GM12878 (cell line): ENCODE measurements around the gene NRM. TPM values are rescaled to one million over a fixed set of nuclear protein-coding genes. Genes with fewer than 3 reads are reported as not detected.

Experiments
- ATAC-seq: fragments of 200-7000 bp; cut with Tn5 transposase; 3 replicates; pipeline ENCODE4 v1.9.1; 2020; ENCODE audit warnings: mild to moderate bottlenecking, moderate library complexity
- BruUV-seq: library from RNA; stranded (reverse); fragments of 400-500 nt; replicated peaks from 2 replicates; lab custom pipeline; 2021; lab: Mats Ljungman, UMichigan
- CTCF ChIA-PET: fragments of 300-600 bp; sonication (Branson Sonifier 250); formaldehyde crosslinking; extraction: SDS; loops from one replicate; lab custom pipeline; 2021; ENCODE audit warnings: inconsistent platforms; lab: Yijun Ruan, JAX
- POLR2A ChIA-PET: fragments of 350-600 bp; formaldehyde crosslinking; extraction: SDS; loops from one replicate; lab custom pipeline; 2021; ENCODE audit warnings: inconsistent platforms; lab: Charles Lee
- RAD21 ChIA-PET: fragments of 300-600 bp; sonication (Branson Sonifier 250); formaldehyde crosslinking; loops from one replicate; lab custom pipeline; 2023; ENCODE audit warnings: antibody characterized with exemption; ENCODE audit not compliant: unreplicated experiment; lab: Charles Lee
- SMC1A ChIA-PET: fragments of 300-600 bp; sonication (Branson Sonifier 250); formaldehyde crosslinking; loops from one replicate; lab custom pipeline; 2023; ENCODE audit not compliant: unreplicated experiment, uncharacterized antibody; lab: Charles Lee
- DNase-seq: peaks from one replicate; pipeline ENCODE4 v3.0.0-alpha.2; 2011; ENCODE audit warnings: low read depth, low spot score
- FAIRE-seq: peaks from 3 replicates; lab custom pipeline; 2011; peaks lifted over from hg19 to GRCh38; lab: Jason Lieb, UNC
- H2AFZ ChIP-seq: 2 replicates; pipeline ENCODE4 v1.6.0; 2011; ENCODE audit warnings: low read depth, low read length, control low read depth; ENCODE audit not compliant: control insufficient read depth
- H3K27ac ChIP-seq: 2 replicates; pipeline ENCODE4 v1.5.1; 2011; ENCODE audit warnings: control low read depth; ENCODE audit not compliant: control insufficient read depth, insufficient read depth
- H3K27me3 ChIP-seq, 2 experiments: replicated peaks in 1 of 2; 2 replicates each; pipeline versions ENCODE4 v1.6.0 to v1.6.1; 2011; ENCODE audit warnings: low read length in 1 of 2; ENCODE audit not compliant: control insufficient read depth in 2 of 2, insufficient read depth in 2 of 2
- H3K36me3 ChIP-seq, 2 experiments: 2 replicates each; pipeline ENCODE4 v1.5.1; 2011; ENCODE audit warnings: low read length in 1 of 2; ENCODE audit not compliant: control insufficient read depth in 2 of 2, insufficient read depth in 2 of 2
- H3K4me1 ChIP-seq: 2 replicates; pipeline ENCODE4 v1.6.1; 2011; ENCODE audit warnings: mild to moderate bottlenecking, low read length, moderate library complexity, mixed read lengths; ENCODE audit not compliant: control insufficient read depth, insufficient read depth
- H3K4me2 ChIP-seq: 2 replicates; pipeline ENCODE4 v1.6.0; 2011; ENCODE audit warnings: control low read depth; ENCODE audit not compliant: control insufficient read depth, insufficient read depth
- H3K4me3 ChIP-seq: fragments of 200-600 bp; sonication (generic); 2 replicates; pipeline ENCODE4 v1.5.1; 2016
- H3K79me2 ChIP-seq: 2 replicates; pipeline ENCODE4 v1.6.0; 2011; ENCODE audit warnings: low read length; ENCODE audit not compliant: control insufficient read depth, insufficient read depth
- H3K9ac ChIP-seq: 2 replicates; pipeline ENCODE4 v1.8.0; 2011; ENCODE audit warnings: low read length, control low read depth, mixed read lengths; ENCODE audit not compliant: control insufficient read depth, insufficient read depth
- H3K9me3 ChIP-seq: replicated peaks from 3 replicates; pipeline ENCODE4 v1.5.1; 2011; ENCODE audit warnings: mild to moderate bottlenecking, low read length; ENCODE audit not compliant: control insufficient read depth, insufficient read depth
- H4K20me1 ChIP-seq: 2 replicates; pipeline ENCODE4 v1.6.0; 2011; ENCODE audit not compliant: control insufficient read depth, insufficient read depth
- BACH1 ChIP-seq: fragments of 450-650 bp; IDR thresholded peaks from 2 replicates; pipeline ENCODE4 v1.6.1; 2017; ENCODE audit warnings: mild to moderate bottlenecking, borderline replicate concordance
- BCL3 ChIP-seq: IDR thresholded peaks from 2 replicates; pipeline ENCODE4 v1.6.1; 2011; ENCODE audit warnings: borderline replicate concordance, low read depth, mild to moderate bottlenecking, moderate library complexity, low read length; ENCODE audit not compliant: insufficient read depth, poor library complexity, severe bottlenecking
- CBX5 ChIP-seq: sonication (generic); IDR thresholded peaks from 2 replicates; pipeline ENCODE4 v1.6.1; 2016; ENCODE audit warnings: low read depth, moderate library complexity, mild to moderate bottlenecking, inconsistent platforms
- CEBPB ChIP-seq, 2 experiments: fragments of 150-350 bp in 1 of 2; IDR thresholded peaks; 2 replicates each; pipeline ENCODE4 v1.6.1; 2012 to 2014; ENCODE audit warnings: low read depth in 2 of 2, low read length in 2 of 2, borderline replicate concordance in 1 of 2, inconsistent platforms in 1 of 2
- NR2C1 ChIP-seq: fragments of 450-650 bp; IDR thresholded peaks from 2 replicates; pipeline ENCODE4 v1.6.1; 2017; ENCODE audit warnings: antibody characterized with exemption, mild to moderate bottlenecking, moderate library complexity
- POLR2AphosphoS2 ChIP-seq: IDR thresholded peaks from 2 replicates; pipeline ENCODE4 v1.6.1; 2011; ENCODE audit warnings: low read depth, mild to moderate bottlenecking, low read length, improper control_type of control experiment, moderate library complexity
- POLR2AphosphoS5 ChIP-seq: IDR thresholded peaks from 2 replicates; pipeline ENCODE4 v1.6.1; 2011; ENCODE audit warnings: mild to moderate bottlenecking, low read length, inconsistent platforms
- SMAD5 ChIP-seq: IDR thresholded peaks from 2 replicates; pipeline ENCODE4 v1.6.1; 2016; ENCODE audit warnings: antibody characterized with exemption, low read depth
- WGBS: methylation state at CpG from one replicate; pipeline ENCODE4 v1.1.6; 2016; ENCODE audit warnings: low lambda C conversion rate; ENCODE audit not compliant: insufficient replicate concordance, insufficient coverage; ENCODE audit errors: missing lambda C conversion rate; 5-methylcytosine and 5-hydroxymethylcytosine counted together
- in situ Hi-C: fragments of 300-500 bp; cut with MboI; formaldehyde crosslinking; loops from 9 replicates; pipeline ENCODE4 v1.14.3; 2018; ENCODE audit warnings: mixed read lengths
- intact Hi-C: fragments of 100-400 bp; cut with micrococcal nuclease; formaldehyde crosslinking; loops from one replicate; pipeline ENCODE4 v1.14.2; 2022; ENCODE audit not compliant: unreplicated experiment
- polyA plus RNA-seq, 11 experiments: library from polyadenylated mRNA; depleted of rRNA in 4 of 11; unstranded in 6 of 11; stranded (reverse) in 5 of 11; fragments of >200 nt; fragmentation: Nextera tagmentation in 4 of 11; fragmentation: Illumina TruSeq in 1 of 11; extraction: Ambion mirVana in 4 of 11; extraction: Trizol in 1 of 11; gene quantifications; 1 replicate in 1 of 11; 2 replicates in 10 of 11; pipeline versions ENCODE4 v1.2.1 to v1.2.3, GENCODE V29; 2011 to 2016; ENCODE audit warnings: inconsistent platforms in 2 of 11, missing spikeins in 2 of 11, low read depth in 1 of 11
- total RNA-seq, 4 experiments: library from RNA; depleted of rRNA in 3 of 4; stranded (reverse); fragments of >200 nt in 3 of 4; fragmentation: Illumina TruSeq in 1 of 4; extraction: Trizol in 1 of 4; gene quantifications; 2 replicates each; pipeline versions ENCODE4 v1.2.1 to v1.2.3, GENCODE V29; 2013 to 2021

Gene NRM
- total and polyA plus RNA-seq, 10 of the 15 experiments (the other 5 are each of a cell fraction or from before 2014, with no cell fraction given), result 15.4 to 46.7 (median 29.0) TPM

- no TSS peak for BruUV-seq
- no peak overlapping the region for H2AFZ ChIP-seq
- DNase-seq, result no peak
- in situ Hi-C loops, result no loop called here
- no peaks in the 10 kb centered on the region for H3K9me3 ChIP-seq
- no peak overlapping the region for H3K27ac ChIP-seq
- no peak overlapping the region for H3K9ac ChIP-seq
- ChIA-PET RAD21 (interaction anchor here (0.9 to 11.2 kb wide), 5 partner anchors 11 to 189 kb away, joined by 3 to 209 read pairs (median 10); partner anchors contain the start of gene VARS2), CTCF (interaction anchor here (2.2 to 22.7 kb wide), 3 partner anchors 10 to 44 kb away, joined by 5 to 487 read pairs (median 64); partner anchors contain the start of gene NRM), SMC1A (interaction anchor here (0.6 to 17.7 kb wide), 5 partner anchors 11 to 98 kb away, joined by 3 to 265 read pairs (median 6); partner anchors contain the start of gene DHX16), POLR2A (interaction anchor here (0.6 to 11.6 kb wide), 2 partner anchors 44 to 90 kb away, joined by 4 to 200 read pairs; no protein-coding TSS in a partner anchor)
- H3K4me3 ChIP-seq, result peak overlapping the region; percentile 43; the same call in 1 of the 2 replicates
- H4K20me1 ChIP-seq, result peaks cover 10% of the 10 kb centered on the region
- H3K79me2 ChIP-seq, result peaks cover 53% of the 10 kb centered on the region
- H3K4me2 ChIP-seq, result 0 out of 2 replicates have a peak overlapping the region, but pooled peaks have one; percentile 0
- peaks cover 28% of the 10 kb centered on the region in 2 experiments for H3K36me3 ChIP-seq
- peak; percentile 70; the same call in 1 of the 2 replicates for TF ChIP-seq POLR2AphosphoS2
- TF ChIP-seq CBX5, result no peak
- 0 out of 2 replicates have a peak, but pooled peaks have one; percentile 53 for TF ChIP-seq BACH1
- TF ChIP-seq POLR2AphosphoS5, result peak; percentile 50; the same call in 1 of the 2 replicates
- peak; percentile 14 for TF ChIP-seq BCL3
- TF ChIP-seq CEBPB (IDR thresholded peaks at IDR 0.05; ENCODE audit: borderline replicate concordance in 1 of 2, low read depth in 2 of 2, low read length in 2 of 2), result no peak
- no peak for TF ChIP-seq NR2C1
- peak; percentile 37; the same call in 1 of the 2 replicates for TF ChIP-seq SMAD5
- intact Hi-C loops, result loop anchor here (5.0 kb wide), 1 partner anchor 362 kb away; no protein-coding TSS in a partner anchor
- no peak for FAIRE-seq
- H3K27me3 ChIP-seq, result no peaks in the 10 kb centered on the region
- H3K4me1 ChIP-seq, result peaks cover 12% of the 10 kb centered on the region
- ATAC-seq, result no peak
- 13% methylated on average over 6 of the region's 6 CpGs for WGBS
Measured at GRCh38 chr6:30724906-30725667, 34.3 kb upstream of the NRM start.
